Kidney tubule cell (primary cell): ENCODE results near the gene SLC26A9.

Experiments used
- DNase-seq: peaks from one replicate; pipeline ENCODE4 v3.0.0-alpha.2; 2018; ENCODE audit warnings: low spot score

The SLC26A9 gene

DNA sequence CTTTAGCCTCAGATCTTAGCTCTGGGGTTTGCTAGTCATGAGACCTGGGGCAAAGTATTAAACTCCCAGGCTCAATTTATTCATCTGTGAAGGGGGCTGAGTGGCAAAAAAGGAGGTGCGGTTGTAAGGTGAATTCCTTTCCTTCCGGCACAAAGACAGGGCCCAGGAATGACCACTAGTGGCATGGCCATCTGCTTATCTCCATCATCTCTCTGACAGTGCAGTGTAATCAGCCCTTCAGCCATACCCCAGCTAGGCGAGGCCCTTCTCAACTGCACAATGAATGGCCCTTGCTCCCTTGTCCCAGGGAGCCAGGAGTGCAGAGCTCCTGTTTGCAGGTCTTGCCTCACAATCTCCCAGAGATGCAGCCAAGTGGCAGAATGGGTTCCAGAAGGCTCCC lies 5.6 kb upstream of the SLC26A9 start:
- no peak for DNase-seq

DNA sequence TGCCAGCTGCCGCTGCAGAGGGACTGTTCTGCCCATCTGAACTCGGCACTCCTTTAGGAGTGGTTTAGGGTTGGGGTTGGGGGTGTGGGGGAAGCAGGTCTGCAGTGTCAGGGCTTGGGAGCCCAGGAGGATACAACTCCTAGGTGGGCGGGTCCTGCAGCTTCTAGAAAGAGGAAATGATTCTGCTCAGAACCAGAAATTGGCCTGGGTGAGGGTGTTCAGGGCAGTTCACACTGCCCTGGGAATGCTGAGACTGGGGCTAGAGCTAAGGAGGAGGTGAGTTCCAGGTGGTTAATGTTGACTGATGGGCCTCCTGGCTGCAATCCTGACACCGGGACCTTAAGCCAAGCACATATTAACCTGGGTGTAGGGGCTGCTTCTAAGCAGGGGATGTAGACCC lies 4.8 kb upstream of the SLC26A9 start:
- no peak for DNase-seq

DNA sequence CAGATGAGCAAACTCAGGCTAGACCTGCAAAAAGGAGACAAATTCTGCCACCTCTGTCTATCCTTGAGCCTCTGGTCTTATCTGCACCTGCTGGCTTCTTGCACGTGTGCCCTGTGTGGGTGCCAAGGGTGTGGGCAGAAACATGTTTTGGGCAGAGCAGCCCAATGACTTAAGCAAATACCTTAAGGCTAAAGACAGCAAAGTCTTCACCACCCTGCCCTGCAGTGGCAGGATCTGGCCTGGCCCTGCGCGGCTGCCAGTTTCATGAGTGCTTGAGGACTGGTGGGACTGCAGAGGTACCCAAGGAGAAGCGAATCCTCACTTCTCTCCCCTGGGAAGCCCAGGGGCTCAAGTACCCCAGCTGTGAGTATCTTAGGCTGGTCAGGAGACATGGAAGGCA lies 3.8 kb upstream of the SLC26A9 start:
- no peak for DNase-seq

DNA sequence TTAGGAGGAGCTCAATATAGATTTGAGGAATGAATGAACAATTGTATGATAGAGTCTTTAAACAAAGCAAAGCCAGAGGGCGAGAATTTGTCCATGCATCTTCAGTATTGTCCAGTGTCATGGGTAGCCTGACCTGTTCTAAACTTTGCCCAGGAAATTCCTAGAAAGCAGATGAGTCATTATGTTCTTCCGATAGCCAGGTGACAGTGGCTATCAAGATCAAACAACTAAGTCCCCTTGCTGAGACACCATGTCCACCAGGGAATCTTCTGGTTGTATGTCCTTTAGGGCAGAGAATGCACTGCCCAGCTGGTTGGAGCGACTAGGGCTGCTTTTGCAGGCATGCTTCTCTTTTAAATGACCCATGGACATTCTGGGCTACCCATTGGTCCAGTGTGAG lies 1.8 kb upstream of the SLC26A9 start:
- DNase-seq: peak; percentile 24

DNA sequence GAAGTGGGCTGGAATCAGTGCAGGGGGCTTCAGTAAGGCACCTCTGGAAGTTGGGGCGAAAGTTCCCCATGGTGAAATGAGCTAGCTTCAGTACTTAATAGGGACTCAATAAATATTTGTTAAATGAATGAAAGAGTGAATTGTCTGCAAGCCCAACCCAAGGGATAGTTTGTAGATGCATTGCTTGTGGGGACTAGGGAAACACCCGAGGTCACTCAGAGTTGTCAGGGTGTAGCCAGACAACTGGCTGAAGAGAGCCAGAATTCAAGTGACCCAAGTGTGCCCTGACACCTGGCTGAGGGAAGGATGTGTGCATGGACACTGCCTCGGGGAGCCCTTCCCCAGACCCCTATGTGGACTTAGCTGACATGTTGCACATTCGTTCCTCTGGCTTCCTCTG lies 1.3 kb upstream of the SLC26A9 start:
- no peak for DNase-seq

DNA sequence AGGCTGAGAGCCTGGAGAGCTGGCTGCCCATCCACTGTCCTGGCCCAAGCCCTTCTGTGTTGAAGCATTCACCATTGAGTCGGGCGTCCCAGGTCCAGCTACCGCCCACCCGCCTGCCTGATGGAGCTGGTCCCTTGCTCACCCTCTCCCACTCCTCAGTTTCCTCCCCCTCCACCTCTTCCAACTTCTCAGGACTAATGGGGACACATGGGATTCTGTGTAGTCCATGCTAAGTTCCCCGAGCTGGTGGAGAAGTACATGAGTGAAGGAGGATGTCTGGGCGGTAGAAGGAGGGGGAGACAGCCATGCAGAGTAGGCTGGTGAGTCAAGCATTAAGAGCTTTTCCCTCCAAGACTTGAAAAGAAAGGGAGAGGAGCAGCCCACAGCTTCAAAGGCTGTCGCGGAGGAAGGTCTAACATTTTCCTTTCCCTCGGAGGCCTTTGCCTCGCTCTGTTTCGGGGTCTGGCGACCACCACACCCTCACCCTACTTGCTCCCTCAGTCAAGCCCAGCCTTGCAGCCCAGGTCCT lies 561 bp downstream of the SLC26A9 start:
- DNase-seq: no peak

DNA sequence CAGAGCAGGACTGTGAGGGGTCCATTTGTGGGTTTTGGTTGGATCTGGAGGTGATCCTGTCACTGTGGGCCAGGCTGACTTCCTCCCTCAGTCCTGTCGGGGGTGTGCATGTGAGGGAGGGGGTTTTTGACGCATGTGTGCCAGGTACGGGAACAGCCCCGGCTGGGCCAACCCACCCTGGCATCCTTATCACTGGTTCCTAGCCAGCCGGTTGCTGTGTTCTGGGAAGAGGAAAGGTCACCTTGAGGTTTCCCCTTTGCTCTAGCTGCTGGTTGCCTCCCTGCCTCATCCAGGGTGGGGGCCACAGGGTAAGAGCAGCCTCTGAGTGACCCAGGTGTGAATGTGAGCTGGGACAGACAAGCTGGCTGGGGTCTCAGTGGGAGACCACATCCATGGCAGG lies 2.5 kb downstream of the SLC26A9 start:
- no peak for DNase-seq

DNA sequence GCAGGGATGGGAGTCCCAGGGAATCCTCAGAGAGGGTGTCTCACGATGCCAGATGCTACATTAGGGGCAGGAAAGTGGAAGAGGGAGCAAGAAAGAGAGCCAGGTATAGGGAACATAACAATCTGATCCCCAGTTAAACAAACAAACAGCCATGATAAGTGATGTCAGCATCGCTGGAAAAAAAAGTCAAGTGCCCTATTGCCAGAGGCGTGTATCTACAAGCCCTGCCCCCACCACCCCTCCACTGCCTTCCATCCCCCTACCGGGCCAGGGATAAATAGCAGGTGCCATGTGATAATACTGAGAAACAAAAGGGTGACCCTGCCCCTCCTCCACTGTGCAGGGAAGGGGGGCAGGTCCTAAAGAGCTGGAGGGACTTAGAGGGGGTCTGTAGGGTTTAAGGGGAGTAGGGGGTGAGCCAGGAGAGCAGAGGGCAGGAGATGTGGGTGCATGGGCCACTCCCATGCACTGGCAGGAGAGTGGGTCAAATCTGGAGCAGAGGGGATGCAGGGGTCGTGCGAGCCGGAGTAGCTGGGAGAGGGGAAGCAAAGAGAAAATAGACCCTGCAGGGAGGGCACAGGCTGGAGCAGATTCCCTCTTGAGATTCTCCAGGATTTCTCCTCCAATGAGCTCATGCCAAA lies 3.4 kb downstream of the SLC26A9 start:
- DNase-seq: no peak

DNA sequence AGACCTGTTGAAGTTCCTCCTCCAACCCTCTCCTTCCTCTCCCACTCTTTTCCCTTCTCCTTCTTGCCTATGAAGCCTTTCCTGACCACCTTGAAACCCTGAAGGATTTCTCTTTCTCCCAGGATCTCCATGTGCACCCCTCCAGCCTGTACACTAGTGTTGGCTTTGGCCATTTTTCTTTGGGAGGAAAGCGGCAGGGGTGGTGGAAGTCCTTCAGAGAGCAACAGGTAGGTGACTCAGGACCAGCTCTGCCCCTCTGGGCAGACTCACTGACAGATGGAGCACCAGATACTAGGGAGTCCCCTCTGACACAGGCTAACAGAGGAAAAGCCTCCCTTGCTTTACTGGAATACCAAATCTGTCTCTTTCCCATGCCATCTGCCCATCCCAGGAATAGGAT lies 4.6 kb downstream of the SLC26A9 start:
- no peak for DNase-seq

DNA sequence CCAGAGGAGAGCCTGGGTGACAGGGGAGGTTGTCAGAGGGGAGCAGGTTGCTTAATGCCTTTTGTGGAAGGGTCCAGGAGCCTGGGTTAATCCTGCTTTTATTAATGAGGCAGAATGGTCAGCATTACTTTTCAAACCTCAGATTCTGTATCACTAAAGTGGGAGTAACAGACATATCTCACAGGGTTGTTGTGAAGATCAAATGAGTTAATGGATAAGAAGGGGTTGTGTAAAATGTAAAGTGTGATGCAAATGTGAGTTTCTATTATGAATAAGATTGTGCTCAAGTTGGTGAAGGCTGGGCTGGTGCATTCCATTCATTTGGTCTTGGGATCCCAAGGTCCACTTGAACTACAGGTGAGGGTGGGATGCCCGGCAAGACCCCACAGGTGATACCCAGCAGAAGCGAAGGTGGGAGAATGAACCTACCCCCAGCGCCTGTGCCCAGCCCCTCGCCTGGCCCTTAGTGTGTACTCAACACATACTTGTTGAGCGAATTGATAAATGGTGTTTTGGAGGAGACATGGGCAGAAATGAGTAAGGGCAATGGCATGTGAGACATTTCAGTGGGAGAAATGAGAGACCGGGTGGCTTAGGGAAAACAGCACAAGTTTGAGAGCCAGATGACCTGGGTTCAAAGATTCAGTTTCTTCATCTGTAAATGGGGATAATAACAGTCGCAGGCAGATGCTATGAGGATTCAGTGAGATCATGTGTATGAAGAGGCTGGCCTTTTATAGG lies 6.2 kb downstream of the SLC26A9 start:
- peak; percentile 80 for DNase-seq

DNA sequence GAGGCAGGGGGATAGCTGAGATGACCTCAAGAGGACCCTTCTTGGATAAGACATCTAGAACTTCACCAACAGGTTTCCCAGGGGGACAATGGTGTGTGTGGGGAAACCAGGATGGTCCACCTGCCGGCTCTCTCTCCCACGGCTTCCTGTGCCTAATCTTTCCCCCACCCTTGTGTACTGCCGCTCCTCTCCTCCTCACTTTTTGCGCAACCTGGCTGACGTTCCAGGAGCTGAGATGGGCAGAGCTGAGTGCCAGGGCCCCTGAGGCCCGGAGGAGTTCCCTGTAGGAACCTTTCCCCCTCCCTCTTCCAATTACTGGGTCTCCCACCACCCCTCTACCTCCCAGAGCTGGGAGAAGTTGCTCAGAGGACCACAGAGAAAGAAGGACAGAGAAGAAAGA lies 6.9 kb downstream of the SLC26A9 start:
- DNase-seq: no peak

DNA sequence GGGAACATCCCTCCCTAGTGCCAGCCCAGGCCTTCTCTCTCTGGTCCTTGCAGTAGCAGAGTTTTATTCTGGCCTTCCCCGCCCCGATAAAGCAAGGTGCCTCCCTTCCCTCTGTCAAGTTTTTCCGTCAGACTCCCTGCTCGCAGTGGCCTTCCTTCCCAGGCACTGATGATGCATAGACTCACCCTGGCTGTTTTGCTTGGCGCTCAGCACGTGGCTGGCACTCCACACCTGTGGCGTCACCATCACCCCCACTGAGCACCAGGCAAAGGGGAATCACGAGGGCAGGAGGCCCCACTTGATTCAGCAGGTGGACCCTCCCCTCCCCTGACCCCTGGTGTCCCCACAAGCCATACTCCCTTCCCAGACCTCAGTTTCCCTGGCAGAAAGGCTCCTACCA lies 7.4 kb downstream of the SLC26A9 start:
- DNase-seq: no peak

DNA sequence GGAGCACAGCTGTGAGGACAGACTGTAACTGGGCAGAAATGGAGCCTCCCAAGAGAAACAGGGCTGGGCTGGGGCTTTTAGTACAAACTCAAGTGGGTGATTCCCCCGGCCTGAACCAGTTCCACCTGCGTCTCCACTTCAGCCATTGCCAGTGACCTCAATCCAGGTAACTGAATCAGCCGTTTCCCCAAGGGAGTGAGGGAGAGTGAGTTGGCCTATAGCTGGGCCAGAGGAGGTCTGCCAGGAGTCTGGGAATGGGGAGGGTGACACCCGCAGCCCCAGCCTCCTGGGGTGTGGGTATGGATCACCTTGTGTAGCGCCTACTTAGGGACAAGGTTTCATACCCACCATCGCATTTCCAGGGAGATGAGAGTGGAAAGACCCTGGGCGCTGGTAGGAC lies 8.5 kb downstream of the SLC26A9 start:
- no peak for DNase-seq

DNA sequence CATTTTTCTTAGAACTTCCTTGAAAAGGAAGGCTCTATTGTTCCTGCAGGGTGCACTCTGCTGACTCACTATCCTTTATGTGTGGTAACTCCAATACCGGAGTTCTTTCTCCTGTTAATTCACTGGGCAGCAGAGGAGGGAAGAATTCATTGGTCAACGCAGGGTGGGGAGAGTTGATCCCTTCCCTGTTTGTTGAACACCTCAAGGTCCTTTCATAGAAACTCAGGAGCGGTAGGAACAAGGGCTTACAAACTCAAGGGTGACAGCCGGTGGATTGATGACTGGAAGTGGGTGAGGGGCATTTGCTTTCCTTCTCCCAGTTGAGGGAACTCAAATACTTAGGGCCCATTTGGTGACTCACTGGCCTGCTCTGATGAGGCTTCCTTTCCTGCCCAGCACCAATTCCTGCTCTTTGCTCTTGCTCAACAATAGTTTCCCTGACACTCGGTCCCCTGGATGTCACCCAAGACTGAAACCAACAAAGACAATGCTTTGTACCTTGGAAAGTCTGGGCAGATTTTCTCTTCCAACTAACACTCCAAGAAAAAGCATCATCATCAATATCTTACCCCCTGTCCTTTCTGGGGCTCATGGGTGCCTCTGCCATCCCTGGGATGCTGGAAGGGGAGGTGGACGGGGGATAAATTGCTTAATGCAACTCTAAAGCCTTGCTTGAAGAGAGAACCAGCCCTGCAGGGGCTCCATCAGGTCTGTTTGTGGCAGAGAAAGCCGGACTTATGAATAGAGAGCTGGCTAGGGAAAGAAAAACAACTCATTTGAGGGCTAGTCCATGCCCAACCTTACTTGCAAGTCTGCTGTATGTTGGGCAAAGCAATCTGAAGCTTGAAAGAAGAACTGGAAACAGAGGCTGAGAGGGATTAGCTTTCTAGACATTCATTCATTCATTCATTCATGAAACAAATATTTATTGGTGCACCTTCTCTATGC lies 9.3 kb downstream of the SLC26A9 start:
- peak; percentile 83 for DNase-seq

DNA sequence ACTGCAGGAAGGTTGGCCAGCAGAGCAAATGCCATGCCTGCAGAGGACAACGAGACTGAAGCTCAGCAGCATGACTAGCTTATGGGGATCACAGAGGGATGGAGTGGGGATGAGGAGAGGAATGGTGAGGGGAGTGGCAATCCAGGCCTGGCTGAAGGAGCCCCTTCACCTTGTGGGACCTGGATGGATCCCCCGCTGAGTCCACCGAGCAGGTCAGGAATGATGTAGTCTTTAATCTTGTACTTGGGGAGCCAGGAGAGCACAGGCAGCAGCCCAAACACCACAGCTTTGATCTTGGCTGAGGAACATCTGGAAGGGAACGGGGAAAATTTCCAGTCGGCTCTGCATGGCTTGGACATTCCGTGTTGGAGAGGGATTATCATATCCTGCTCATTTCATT lies 10.5 kb downstream of the SLC26A9 start:
- DNase-seq: no peak

DNA sequence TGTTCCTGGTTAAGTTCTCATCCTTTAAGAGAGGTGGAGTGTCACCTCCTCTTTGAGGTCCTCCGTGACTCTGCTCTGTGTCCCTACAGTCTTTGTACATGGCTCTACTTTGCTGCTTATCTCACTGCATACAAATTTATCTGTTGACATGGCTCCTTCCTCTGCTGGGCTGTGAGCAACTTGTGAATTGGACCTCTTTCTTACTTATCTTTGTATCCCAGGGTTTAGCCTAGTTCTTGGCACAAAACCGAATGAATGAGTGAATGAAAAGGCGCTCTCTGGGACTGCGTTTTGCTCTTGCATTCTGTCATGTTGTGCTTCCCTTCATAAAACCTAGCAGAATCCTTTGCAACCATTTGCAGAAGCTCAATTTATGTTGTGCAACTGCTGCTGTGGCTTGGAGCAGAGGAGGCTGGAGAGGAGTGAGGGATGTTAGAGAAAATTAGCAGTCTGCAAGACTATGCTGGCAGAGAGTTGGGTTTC lies 12.4 kb downstream of the SLC26A9 start:
- no peak for DNase-seq

DNA sequence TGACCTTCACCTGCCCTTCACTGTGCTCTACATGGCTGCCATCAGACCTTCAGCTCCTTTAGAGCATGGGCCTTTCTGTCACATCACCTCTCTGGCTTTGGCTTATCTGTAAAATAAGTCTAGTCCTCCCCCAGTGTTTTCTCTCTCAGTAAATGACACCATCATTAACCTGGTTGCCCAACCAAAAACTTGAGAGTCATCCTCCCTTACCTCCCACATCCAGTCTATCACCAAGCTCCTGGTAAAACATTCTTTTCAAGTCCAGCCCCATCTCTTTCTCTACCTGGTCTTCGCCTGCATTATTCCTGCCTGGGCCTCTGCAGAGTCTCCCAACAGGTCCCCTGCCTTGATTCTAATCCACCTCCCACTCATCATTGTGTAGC lies 13.1 kb downstream of the SLC26A9 start:
- DNase-seq: no peak

DNA sequence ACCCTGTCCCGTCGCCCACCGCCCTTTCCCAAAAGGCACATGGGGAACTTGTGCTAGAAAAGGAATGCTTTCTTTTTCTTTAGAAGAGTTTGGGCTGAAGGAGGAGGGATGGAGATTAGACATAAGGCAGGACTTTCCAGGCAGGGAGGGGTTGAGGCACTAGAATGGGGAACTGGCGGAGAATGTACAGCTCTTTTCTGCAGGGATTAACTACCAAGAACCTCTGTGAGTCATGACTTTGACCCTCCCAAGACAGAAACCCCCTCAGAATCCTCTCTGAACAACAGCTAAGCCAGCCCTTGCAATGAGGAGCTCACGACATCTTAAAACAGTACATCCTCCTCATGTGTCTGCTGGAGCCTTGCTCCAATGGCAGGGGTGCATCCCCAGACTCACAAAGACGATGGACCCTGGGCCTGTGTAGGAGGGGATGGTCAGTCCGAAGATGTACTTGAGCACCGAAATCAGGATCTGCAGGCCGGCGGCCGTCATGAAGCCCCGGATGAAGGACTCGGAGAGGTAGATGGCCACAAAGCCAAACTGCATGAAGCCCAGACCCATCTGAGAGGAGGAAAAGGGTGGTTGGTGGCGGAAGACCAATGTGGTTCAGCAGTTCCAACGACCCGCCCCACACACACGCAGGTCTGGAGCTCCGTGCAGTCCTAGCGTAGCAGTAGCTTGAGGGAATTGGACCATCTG lies 13.6 kb downstream of the SLC26A9 start:
- DNase-seq: no peak

DNA sequence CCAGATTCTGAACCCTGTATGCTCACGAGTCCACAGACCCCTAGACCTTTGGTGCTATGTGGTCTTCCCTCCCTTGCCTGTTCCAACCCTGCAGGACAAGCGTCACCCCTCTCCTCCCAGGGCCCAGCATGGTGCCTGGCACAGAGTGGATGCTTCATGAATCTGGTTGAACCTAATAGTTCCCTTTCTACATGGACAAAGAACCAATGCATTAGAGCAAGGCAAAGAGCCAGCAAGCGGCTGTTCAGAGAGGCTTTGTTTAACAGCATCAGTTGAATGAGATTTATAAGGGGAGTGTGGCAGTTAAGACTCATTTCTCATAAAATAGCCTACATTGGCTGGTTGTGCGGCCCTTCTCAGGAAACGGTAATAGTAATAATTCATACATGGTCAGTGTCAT lies 14.9 kb downstream of the SLC26A9 start:
- no peak for DNase-seq

DNA sequence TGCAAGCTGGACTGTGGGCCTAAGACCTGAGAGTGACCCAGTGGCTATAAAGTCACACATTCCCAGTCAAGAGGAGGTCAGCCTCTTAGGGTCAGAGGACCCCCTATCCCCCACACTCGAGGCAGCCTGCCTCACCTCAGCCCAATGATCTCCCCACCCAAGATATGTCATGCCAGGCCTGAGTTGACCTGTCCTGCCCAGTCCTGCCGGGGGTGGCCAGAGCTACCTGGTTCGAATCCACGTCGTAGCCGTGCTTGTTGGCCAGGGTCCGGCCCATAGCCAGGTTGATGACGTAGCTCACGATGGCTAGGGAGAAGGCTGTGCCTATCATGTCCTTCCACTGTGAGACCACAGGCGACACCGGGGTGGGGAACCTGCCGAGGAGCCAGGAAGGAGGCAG lies 15.6 kb downstream of the SLC26A9 start:
- DNase-seq: no peak

DNA sequence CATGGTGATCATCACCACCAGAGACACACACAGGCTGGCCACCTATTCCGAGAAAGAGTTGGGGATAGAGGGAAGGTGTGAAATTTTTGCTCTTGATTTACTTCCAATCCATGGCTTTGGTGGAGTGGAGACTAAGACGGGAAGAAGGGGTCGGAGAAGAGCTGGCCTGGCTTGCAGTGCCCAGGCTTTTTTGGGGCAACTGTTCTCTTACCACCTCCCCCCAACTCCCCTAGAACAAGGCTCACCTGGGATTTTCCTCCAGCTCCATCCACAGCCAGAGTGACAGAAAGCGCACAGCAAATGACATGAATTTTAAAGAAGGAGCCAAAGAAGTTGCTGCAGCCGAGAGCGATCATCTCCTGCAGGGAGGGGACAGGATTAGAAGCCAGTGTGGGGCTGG lies 16.0 kb downstream of the SLC26A9 start:
- no peak for DNase-seq

DNA sequence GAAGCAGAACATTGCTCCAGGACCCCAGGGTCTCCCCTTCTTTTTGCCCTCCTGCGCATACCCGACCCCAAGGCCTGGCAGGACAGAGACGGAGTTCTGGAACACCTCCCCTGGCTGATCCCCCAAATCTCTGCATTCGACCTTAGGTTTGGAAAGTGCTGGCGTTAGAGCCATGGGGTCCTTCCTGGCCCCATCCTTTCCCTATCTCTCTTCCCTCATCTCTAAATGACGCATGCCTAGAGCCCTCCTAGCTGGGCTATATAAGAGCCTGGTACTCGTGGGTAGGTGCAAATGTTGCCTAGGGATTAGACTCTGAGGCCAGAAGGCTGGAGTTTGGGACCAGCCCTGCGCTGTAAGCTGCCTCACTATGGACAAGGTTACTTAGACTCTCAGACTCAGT lies 16.6 kb downstream of the SLC26A9 start:
- DNase-seq: no peak
